ENCODE results near the gene MUC15.
"Not testable (repeated sequence)": the region's sequence is repeated elsewhere in the genome, so short reads cannot be mapped to it uniquely, and the experiment has no call there.

The MUC15 gene

GRCh38 chr11:26571861-26572654 is at the start of gene MUC15:
MUC15 (minus strand) TSS chr11:26572263; CDS start chr11:26567094, 5,169 bp downstream.
- DNase-seq = no peak

GRCh38 chr11:26621132-26621531 is 49.1 kb upstream of the MUC15 start:
- DNase-seq = peak; percentile 62

- no peak for DNase-seq
These were observed 48.4 kb upstream of the MUC15 start for GRCh38 chr11:26620282-26621045.

- no peak for DNase-seq
These were observed 46.4 kb upstream of the MUC15 start for GRCh38 chr11:26618441-26618840.

GRCh38 chr11:26613759-26614158 is 41.7 kb upstream of the MUC15 start:
- DNase-seq = no peak

GRCh38 chr11:26608507-26609146 is 36.6 kb upstream of the MUC15 start:
- no peak for DNase-seq

GRCh38 chr11:26607725-26608506 is 35.9 kb upstream of the MUC15 start:
- no peak for DNase-seq

GRCh38 chr11:26599876-26600434 is 27.9 kb upstream of the MUC15 start:
- no peak for DNase-seq

- DNase-seq = no peak
These were observed 27.4 kb upstream of the MUC15 start for GRCh38 chr11:26599425-26599824.

- no peak for DNase-seq
These were observed 25.8 kb upstream of the MUC15 start for GRCh38 chr11:26597899-26598298.

GRCh38 chr11:26597049-26597689 is 25.1 kb upstream of the MUC15 start:
- not testable (repeated sequence) for DNase-seq

- not testable (repeated sequence) for DNase-seq
These were observed 23.3 kb upstream of the MUC15 start for GRCh38 chr11:26595207-26595865.

GRCh38 chr11:26593691-26594090 is 21.6 kb upstream of the MUC15 start:
- no peak for DNase-seq

GRCh38 chr11:26587073-26587472 is 15.0 kb upstream of the MUC15 start:
- DNase-seq = no peak

- no peak for DNase-seq
These were observed 12.8 kb upstream of the MUC15 start for GRCh38 chr11:26584818-26585217.

GRCh38 chr11:26583550-26583949 is 11.5 kb upstream of the MUC15 start:
- no peak for DNase-seq

GRCh38 chr11:26580929-26581328 is 8.9 kb upstream of the MUC15 start:
- DNase-seq = no peak

- DNase-seq = no peak
These were observed 7.6 kb upstream of the MUC15 start for GRCh38 chr11:26579683-26580082.

GRCh38 chr11:26578998-26579661 is 7.1 kb upstream of the MUC15 start:
- DNase-seq = no peak

GRCh38 chr11:26575946-26576345 is 3.9 kb upstream of the MUC15 start:
- no peak for DNase-seq

GRCh38 chr11:26573896-26574295 is 1.8 kb upstream of the MUC15 start:
- no peak for DNase-seq
